Measurements from ENCODE around the gene CD300C. TPM values are rescaled to one million over a fixed set of nuclear protein-coding genes. Genes with fewer than 3 reads are reported as not detected.

The CD300C gene
- total and polyA plus RNA-seq, 2 experiments from 2014 or later = 0.43 to 0.47 TPM

DNA sequence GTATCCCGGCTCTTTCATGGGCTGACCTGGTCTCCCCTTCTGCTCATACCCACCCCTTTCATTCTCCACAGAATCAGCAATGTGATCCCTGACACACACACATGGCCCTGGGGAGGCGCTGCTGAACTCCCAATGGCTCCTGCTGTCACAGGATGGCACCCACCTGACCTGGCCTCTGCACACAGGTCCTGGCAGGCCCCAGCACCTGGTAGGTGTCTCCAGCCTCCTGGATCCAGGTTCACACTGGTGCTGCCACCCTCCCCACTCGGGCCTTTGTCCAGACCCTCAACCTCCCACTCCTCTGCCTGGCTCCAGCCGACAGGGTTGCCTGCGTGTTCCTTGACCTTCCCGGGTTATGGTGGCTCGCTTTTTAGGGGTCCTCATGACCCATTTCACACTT is 1.3 kb upstream of the CD300C start:
- Histone ChIP-seq H3K4me2 (no peak overlapping the region), H3K36me3 (replicated peaks; ENCODE audit: insufficient read depth, low read depth) (no peaks in the 10 kb centered on the region), H3K4me3 (no peak overlapping the region), H3K27ac (no peak overlapping the region), H3K27me3 (no peaks in the 10 kb centered on the region), H3K9me2 (replicated peaks; ENCODE audit: insufficient read depth) (no peaks in the 10 kb centered on the region), H3K79me2 (no peaks in the 10 kb centered on the region), H3K4me1 (ENCODE audit: insufficient read depth) (no peaks in the 10 kb centered on the region), H3K9me3 (ENCODE audit: low read depth) (no peaks in the 10 kb centered on the region), H2AFZ (no peak overlapping the region), H4K20me1 (ENCODE audit: insufficient read depth, poor library complexity, severe bottlenecking) (no peaks in the 10 kb centered on the region)
- WGBS (ENCODE audit: low lambda C conversion rate, missing lambda C conversion rate) = 88% methylated on average over 7 of the region's 7 CpGs
- no peak for DNase-seq (ENCODE audit: low spot score)
- TF ChIP-seq EZH2 (IDR thresholded peaks at IDR 0.05; ENCODE audit: borderline replicate concordance) (no peak), EZH2phosphoT487 (IDR thresholded peaks at IDR 0.05; ENCODE audit: low read depth, severe bottlenecking, unreplicated experiment) (no peak)
- TF ChIP-seq, protein P1, sequence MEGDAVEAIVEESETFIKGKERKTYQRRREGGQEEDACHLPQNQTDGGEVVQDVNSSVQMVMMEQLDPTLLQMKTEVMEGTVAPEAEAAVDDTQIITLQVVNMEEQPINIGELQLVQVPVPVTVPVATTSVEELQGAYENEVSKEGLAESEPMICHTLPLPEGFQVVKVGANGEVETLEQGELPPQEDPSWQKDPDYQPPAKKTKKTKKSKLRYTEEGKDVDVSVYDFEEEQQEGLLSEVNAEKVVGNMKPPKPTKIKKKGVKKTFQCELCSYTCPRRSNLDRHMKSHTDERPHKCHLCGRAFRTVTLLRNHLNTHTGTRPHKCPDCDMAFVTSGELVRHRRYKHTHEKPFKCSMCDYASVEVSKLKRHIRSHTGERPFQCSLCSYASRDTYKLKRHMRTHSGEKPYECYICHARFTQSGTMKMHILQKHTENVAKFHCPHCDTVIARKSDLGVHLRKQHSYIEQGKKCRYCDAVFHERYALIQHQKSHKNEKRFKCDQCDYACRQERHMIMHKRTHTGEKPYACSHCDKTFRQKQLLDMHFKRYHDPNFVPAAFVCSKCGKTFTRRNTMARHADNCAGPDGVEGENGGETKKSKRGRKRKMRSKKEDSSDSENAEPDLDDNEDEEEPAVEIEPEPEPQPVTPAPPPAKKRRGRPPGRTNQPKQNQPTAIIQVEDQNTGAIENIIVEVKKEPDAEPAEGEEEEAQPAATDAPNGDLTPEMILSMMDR (IDR thresholded peaks at IDR 0.05; ENCODE audit: poor library complexity) = no peak

DNA sequence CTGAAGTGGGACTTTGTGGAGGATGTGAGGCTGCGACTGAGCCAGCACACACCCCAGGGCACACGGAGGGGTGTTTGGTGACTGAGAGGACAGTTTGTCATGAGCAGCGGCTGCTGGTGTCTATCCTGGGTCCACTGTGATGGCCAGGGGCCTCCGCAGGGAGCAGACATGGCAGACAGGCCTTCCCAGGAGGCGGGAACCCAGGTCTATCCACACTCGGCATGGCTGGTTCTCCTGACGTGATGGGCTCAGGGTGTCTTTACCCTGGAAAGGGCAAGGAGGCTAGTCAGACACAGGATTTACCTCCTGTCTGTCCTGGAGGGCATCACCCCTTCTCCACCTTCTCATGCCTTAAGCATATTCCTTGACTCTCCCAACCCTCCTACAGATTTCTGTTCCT is 671 bp upstream of the CD300C start:
- Histone ChIP-seq H3K27ac (no peak overlapping the region), H3K4me2 (no peak overlapping the region), H3K27me3 (no peaks in the 10 kb centered on the region), H3K9me2 (replicated peaks; ENCODE audit: insufficient read depth) (no peaks in the 10 kb centered on the region), H3K9me3 (ENCODE audit: low read depth) (no peaks in the 10 kb centered on the region), H3K4me1 (ENCODE audit: insufficient read depth) (no peaks in the 10 kb centered on the region), H3K79me2 (no peaks in the 10 kb centered on the region), H3K4me3 (no peak overlapping the region), H3K36me3 (replicated peaks; ENCODE audit: insufficient read depth, low read depth) (no peaks in the 10 kb centered on the region), H2AFZ (no peak overlapping the region), H4K20me1 (ENCODE audit: insufficient read depth, poor library complexity, severe bottlenecking) (no peaks in the 10 kb centered on the region)
- TF ChIP-seq, protein P1 (IDR thresholded peaks at IDR 0.05; ENCODE audit: poor library complexity) = no peak
- TF ChIP-seq EZH2phosphoT487 (IDR thresholded peaks at IDR 0.05; ENCODE audit: low read depth, severe bottlenecking, unreplicated experiment) (no peak), EZH2 (IDR thresholded peaks at IDR 0.05; ENCODE audit: borderline replicate concordance) (no peak)
- WGBS (ENCODE audit: low lambda C conversion rate, missing lambda C conversion rate) = 91% methylated on average over 7 of the region's 7 CpGs
- no peak for DNase-seq (ENCODE audit: low spot score)

DNA sequence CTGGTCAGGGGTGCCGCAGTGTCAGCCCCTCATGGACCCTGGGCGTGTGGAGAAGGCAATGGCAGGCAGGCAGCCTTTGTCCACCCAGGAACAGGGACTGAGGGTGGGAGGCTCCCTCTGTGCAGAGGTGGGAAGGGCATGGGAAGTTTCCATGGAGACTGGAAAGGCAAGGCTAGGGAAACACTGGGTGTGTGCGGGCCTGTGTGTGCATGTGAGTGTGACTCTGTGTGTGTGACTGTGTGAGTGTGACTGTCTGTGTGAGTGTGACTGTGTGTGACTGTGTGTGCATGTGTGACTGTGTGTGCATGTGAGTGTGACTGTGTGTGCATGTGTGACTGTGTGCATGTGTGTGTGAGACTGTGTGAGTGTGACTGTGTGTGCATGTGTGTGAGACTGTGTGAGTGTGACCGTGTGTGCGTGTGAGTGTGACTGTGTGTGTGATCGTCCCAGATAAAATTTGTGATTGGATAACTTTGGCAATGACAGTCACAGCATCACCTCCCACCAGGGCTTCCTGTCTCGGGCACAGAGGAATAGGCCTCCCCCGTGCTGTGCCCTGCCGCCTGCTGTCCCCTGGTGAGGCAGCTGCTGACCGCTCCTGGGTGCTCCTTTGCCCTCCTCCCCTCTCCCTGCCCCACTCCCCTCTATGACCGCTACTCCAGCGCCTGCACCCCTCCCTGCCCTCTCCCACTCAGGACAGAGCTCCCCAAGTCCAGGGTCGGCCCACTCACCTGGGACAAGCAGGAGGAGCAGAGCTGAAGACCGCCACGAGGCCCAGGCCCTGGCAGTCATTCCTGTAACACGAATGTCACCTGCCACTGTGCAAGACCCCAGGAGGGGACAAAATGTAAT is 698 bp downstream of the CD300C start:
- Histone ChIP-seq H3K9me3 (ENCODE audit: low read depth) (no peaks in the 10 kb centered on the region), H2AFZ (no peak overlapping the region), H3K4me2 (no peak overlapping the region), H3K27me3 (no peaks in the 10 kb centered on the region), H3K9me2 (replicated peaks; ENCODE audit: insufficient read depth) (no peaks in the 10 kb centered on the region), H3K27ac (no peak overlapping the region), H3K4me1 (ENCODE audit: insufficient read depth) (no peaks in the 10 kb centered on the region), H4K20me1 (ENCODE audit: insufficient read depth, poor library complexity, severe bottlenecking) (no peaks in the 10 kb centered on the region), H3K4me3 (no peak overlapping the region), H3K36me3 (replicated peaks; ENCODE audit: insufficient read depth, low read depth) (no peaks in the 10 kb centered on the region), H3K79me2 (no peaks in the 10 kb centered on the region)
- no peak for TF ChIP-seq EZH2 (IDR thresholded peaks at IDR 0.05; ENCODE audit: borderline replicate concordance)
- no peak for TF ChIP-seq EZH2phosphoT487 (IDR thresholded peaks at IDR 0.05; ENCODE audit: low read depth, severe bottlenecking, unreplicated experiment)
- TF ChIP-seq, protein P1 (IDR thresholded peaks at IDR 0.05; ENCODE audit: poor library complexity) = no peak
- 88% methylated on average over 13 of the region's 16 CpGs for WGBS (ENCODE audit: low lambda C conversion rate, missing lambda C conversion rate)
- DNase-seq (ENCODE audit: low spot score) = no peak

All from hepatocyte (in vitro differentiated cells).